Coronary artery (tissue), 2 donors: Measurements from ENCODE around the gene NTRK3.

ENCODE experiments used
- DNase-seq: peaks from one replicate; pipeline ENCODE4 v3.0.0-alpha.2; 2017; ENCODE audit warnings: low spot score
- H3K27ac ChIP-seq, 2 donors: fragments of 200-600 bp; sonication (generic); one replicate each; pipeline ENCODE4 v1.5.1; 2016 to 2019
- H3K4me3 ChIP-seq: fragments of 200-600 bp; sonication (generic); 2 replicates; pipeline ENCODE4 v1.5.1; 2016; ENCODE audit warnings: mild to moderate bottlenecking, moderate library complexity
- CTCF ChIP-seq: fragments of 200-600 bp; sonication (generic); IDR thresholded peaks from one replicate; pipeline ENCODE4 v1.5.1; 2019; ENCODE audit warnings: antibody characterized with exemption

The NTRK3 gene

GRCh38 chr15:88191812-88192165 is 64.8 kb downstream of the NTRK3 start:
- H3K27ac ChIP-seq = no peak overlapping the region
- DNase-seq = no peak
- H3K4me3 ChIP-seq = no peak overlapping the region
- no peak for TF ChIP-seq CTCF

GRCh38 chr15:88190232-88190631 is 66.3 kb downstream of the NTRK3 start:
- Histone ChIP-seq H3K4me3 (no peak overlapping the region), H3K27ac (no peak overlapping the region)
- no peak for TF ChIP-seq CTCF
- DNase-seq = no peak

GRCh38 chr15:88188300-88188699 is 68.2 kb downstream of the NTRK3 start:
- Histone ChIP-seq H3K4me3 (no peak overlapping the region), H3K27ac (no peak overlapping the region)
- no peak for DNase-seq
- no peak for TF ChIP-seq CTCF

GRCh38 chr15:88187195-88187594 is 69.3 kb downstream of the NTRK3 start:
- no peak for DNase-seq
- no peak for TF ChIP-seq CTCF

GRCh38 chr15:88185584-88185983 is 71.0 kb downstream of the NTRK3 start:
- TF ChIP-seq CTCF = no peak
- Histone ChIP-seq H3K27ac (no peak overlapping the region), H3K4me3 (no peak overlapping the region)

More at GRCh38 chr15:88187195-88187594, 69.3 kb downstream of the NTRK3 start:
- no peak overlapping the region for H3K4me3 ChIP-seq
- no peak overlapping the region for H3K27ac ChIP-seq

GRCh38 chr15:88181613-88182012 is 74.9 kb downstream of the NTRK3 start:
- no peak for DNase-seq
- Histone ChIP-seq H3K27ac (no peak overlapping the region), H3K4me3 (no peak overlapping the region)
- TF ChIP-seq CTCF = no peak

More at GRCh38 chr15:88185584-88185983, 71.0 kb downstream of the NTRK3 start:
- no peak for DNase-seq

- no peak for DNase-seq
- Histone ChIP-seq H3K4me3 (no peak overlapping the region), H3K27ac (no peak overlapping the region)
- TF ChIP-seq CTCF = no peak
Observed at GRCh38 chr15:88179562-88179961, 77.0 kb downstream of the NTRK3 start.
